Urinary bladder (tissue), 4 donors: ENCODE data around the gene RYR3. TPM values are rescaled to one million over a fixed set of nuclear protein-coding genes. Genes with fewer than 3 reads are reported as not detected.
"Not testable (repeated sequence)": the region's sequence is repeated elsewhere in the genome, so short reads cannot be mapped to it uniquely, and the experiment has no call there.

Experiments
- DNase-seq: peaks from one replicate; pipeline ENCODE4 v3.0.0-alpha.2; 2015; ENCODE audit errors: extremely low spot score
- H3K27ac ChIP-seq: one replicate; pipeline ENCODE4 v1.5.1; 2013; ENCODE audit warnings: low read depth, mild to moderate bottlenecking, moderate library complexity
- H3K36me3 ChIP-seq: one replicate; pipeline ENCODE4 v1.6.1; 2013; ENCODE audit warnings: mild to moderate bottlenecking, moderate library complexity; ENCODE audit not compliant: insufficient read depth
- H3K4me1 ChIP-seq: one replicate; pipeline ENCODE4 v1.6.1; 2013; ENCODE audit warnings: mild to moderate bottlenecking, moderate library complexity; ENCODE audit not compliant: insufficient read depth
- H3K4me3 ChIP-seq: one replicate; pipeline ENCODE4 v1.5.1; 2013; ENCODE audit warnings: low read depth, low read length
- WGBS: extraction: QIAGEN DNeasy Blood & Tissue Kit; methylation state at CpG from one replicate; pipeline ENCODE4 v1.1.7; 2013; 5-methylcytosine and 5-hydroxymethylcytosine counted together
- polyA plus RNA-seq: library from polyadenylated mRNA; stranded (reverse); fragments of 200-250 nt; gene quantifications from one replicate; pipeline ENCODE4 v1.2.3, GENCODE V29; 2013
- total RNA-seq: library from RNA; depleted of rRNA; stranded (reverse); fragments of >200 nt; gene quantifications from one replicate; pipeline ENCODE4 v1.2.3, GENCODE V29; 2014
- donor health status: healthy with polysubstance abuse.
- donor health status: healthy.

The RYR3 gene
- total and polyA plus RNA-seq, 2 donors: 5.1 to 10.5 TPM

GRCh38 chr15:33569036-33569435, 258.3 kb downstream of the RYR3 start:
- H3K36me3 ChIP-seq: no peaks in the 10 kb centered on the region
- H3K4me1 ChIP-seq: no peaks in the 10 kb centered on the region
- no peak overlapping the region for H3K4me3 ChIP-seq
- H3K27ac ChIP-seq: no peak overlapping the region
- 81% methylated on average over 1 of the region's 1 CpG for WGBS
- DNase-seq: no peak

DNA sequence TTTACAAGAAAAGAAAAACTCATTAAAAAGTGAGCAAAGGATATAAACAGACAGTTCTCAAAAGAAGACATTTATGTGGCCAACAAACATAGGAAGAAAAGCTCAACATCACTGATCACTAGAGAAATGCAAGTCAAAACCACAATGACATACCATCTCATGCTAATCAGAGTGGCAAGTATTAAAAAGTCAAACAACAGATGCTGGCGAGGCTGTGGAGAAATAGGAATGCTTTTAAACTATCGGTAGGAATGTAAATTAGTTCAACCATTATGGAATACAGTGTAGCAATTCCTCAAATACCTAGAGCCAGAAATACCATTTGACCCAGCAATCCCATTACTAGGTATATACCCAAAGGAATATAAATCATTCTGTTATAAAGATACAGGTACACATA, 267.1 kb downstream of the RYR3 start:
- not testable (repeated sequence) for H3K36me3 ChIP-seq, DNase-seq
- 44% methylated on average over 2 of the region's 2 CpGs for WGBS

GRCh38 chr15:33580526-33580925, 269.8 kb downstream of the RYR3 start:
- no peaks in the 10 kb centered on the region for H3K4me1 ChIP-seq
- WGBS: 77% methylated on average over 2 of the region's 2 CpGs
- no peak overlapping the region for H3K27ac ChIP-seq
- H3K4me3 ChIP-seq: no peak overlapping the region
- no peak for DNase-seq
- H3K36me3 ChIP-seq: no peaks in the 10 kb centered on the region

More for the DNA sequence above, 267.1 kb downstream of the RYR3 start:
- H3K4me3 ChIP-seq, H3K27ac ChIP-seq, H3K4me1 ChIP-seq: not testable (repeated sequence)

DNA sequence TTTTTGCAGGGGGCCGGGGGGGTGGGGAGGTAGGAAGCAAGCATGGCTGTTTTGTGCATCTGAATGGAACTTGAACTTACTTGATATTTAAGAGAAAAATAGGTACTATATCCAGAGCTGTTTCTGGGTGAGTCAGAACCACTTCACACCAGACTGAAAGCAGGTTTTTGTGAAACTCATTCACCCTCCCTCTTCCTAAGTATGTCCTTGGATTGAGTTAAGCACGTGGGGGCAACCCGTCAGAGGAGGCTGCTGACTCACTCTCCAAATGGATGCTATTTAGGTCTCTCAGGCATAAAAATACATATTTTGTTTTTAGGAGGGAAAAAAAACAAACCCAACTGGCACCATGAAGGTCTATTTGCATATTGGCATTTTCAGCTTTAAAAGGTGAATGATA, 270.3 kb downstream of the RYR3 start:
- no peaks in the 10 kb centered on the region for H3K4me1 ChIP-seq
- H3K4me3 ChIP-seq: no peak overlapping the region
- no peaks in the 10 kb centered on the region for H3K36me3 ChIP-seq
- WGBS: 47% methylated on average over 3 of the region's 3 CpGs
- no peak overlapping the region for H3K27ac ChIP-seq
- DNase-seq: no peak

DNA sequence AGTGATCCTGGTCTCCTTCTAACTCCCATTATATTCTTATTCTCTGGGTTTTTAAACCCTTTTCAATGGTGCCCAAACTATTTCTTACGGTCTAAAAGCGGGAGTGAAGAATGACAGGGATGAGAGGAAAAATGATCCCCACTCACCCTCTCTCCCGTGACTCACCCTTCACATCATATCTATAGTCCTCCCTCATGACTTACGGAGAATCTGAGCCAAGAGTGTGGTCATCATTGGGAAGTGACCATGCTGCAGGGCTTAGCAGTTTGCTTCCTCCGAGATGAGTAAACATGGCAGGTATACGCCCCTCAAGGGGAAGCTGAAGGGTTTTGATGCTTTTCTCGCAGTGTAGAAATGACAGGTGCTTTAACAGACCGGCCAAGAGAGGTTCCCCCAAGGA, 274.0 kb downstream of the RYR3 start:
- Histone ChIP-seq H3K36me3 (no peaks in the 10 kb centered on the region), H3K4me1 (no peaks in the 10 kb centered on the region), H3K27ac (no peak overlapping the region), H3K4me3 (no peak overlapping the region)
- 65% methylated on average over 8 of the region's 8 CpGs for WGBS
- no peak for DNase-seq

DNA sequence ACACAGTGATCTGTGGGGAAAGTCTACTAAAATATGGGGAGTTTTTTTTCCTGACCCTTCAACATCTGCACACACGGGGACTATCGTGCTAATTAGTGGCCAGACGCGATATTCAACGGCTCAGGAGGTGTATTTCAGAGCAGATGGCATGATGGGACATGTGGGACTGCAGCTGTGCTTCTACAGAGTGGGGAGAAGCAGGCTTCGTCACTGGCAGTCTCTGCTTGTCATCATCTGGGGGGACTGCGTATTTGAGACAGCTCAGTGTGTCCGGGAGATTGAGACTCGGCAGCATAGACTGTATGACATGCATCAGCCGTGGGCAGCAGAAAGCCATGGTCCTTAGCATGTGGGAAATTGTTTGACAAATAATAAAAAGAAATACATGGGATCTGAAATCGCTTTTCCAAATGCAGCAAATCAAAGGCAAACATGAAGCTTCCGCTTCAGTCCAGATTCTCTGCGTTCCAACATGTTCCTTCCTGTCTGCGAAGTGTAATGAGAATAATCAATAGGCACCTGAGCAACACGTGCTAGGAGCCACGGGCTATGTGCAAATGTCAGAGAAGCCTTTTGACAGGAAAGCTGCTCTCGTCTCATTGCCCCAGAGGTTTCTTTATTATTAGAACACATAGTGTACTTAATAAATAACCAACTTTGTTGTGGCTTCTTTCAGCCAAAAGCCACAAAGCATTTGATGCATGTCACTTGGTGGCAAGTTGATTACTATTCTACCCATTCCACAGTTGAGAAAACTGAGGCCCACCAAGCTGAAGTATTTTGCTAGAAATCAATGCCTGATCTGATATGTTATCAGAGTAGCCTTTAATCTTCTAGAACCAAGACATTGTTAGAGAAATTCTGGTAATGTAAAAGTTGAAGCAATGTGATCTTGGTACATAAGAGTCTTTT, 276.3 kb downstream of the RYR3 start:
- H3K4me1 ChIP-seq: no peaks in the 10 kb centered on the region
- H3K4me3 ChIP-seq: no peak overlapping the region
- no peak for DNase-seq
- H3K27ac ChIP-seq: no peak overlapping the region
- H3K36me3 ChIP-seq: no peaks in the 10 kb centered on the region
- 83% methylated on average over 17 of the region's 17 CpGs for WGBS

DNA sequence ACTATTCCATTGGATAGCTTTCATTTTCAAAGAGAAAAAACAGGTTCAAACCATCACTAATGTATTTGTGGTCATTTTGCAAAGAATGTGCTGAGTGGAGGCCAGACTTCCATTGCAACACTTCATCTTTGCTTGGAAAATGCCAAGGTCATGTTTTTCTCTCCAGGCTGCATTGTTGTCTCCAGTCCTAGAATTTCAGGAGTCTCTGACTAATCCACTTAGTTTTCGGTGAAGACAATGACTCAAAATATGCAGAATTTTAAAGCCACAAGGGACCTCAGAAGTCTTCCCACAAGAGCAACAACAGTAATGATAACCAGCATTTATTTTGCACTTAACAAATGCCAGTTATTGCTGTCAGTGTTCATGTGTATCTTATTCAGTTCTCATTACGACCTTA, 277.0 kb downstream of the RYR3 start:
- Histone ChIP-seq H3K4me3 (no peak overlapping the region), H3K4me1 (no peaks in the 10 kb centered on the region), H3K36me3 (no peaks in the 10 kb centered on the region), H3K27ac (no peak overlapping the region)
- 63% methylated on average over 2 of the region's 2 CpGs for WGBS
- no peak for DNase-seq

- no peak overlapping the region for H3K27ac ChIP-seq
- no peak overlapping the region for H3K4me3 ChIP-seq
- no peaks in the 10 kb centered on the region for H3K36me3 ChIP-seq
- 87% methylated on average over 5 of the region's 5 CpGs for WGBS
- no peak for DNase-seq
- no peaks in the 10 kb centered on the region for H3K4me1 ChIP-seq
Observed at GRCh38 chr15:33592864-33593263, 282.1 kb downstream of the RYR3 start.

DNA sequence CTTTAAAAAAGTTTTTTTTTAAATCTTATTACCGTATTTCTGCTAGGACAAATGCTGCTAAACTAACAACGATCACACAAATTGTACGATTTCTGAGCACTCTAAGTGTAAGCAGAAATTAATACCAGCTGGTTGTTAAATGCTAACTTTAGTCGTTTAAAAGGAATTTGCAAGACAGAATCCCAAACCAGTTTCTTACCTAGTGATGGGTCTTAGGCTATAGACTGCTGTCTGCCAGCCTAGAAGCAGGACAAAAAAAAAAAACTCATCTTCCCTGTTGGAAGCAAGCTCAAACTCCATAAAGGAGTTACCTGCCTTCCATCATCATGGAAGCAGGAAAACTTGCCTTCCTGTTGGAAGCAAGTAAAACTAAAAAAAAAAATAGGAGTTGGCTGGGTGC, 287.6 kb downstream of the RYR3 start:
- H3K4me1 ChIP-seq, H3K27ac ChIP-seq, DNase-seq, H3K4me3 ChIP-seq, H3K36me3 ChIP-seq: not testable (repeated sequence)
- 54% methylated on average over 4 of the region's 4 CpGs for WGBS

GRCh38 chr15:33600212-33600611, 289.4 kb downstream of the RYR3 start:
- Histone ChIP-seq H3K4me3 (no peak overlapping the region), H3K36me3 (no peaks in the 10 kb centered on the region), H3K4me1 (no peaks in the 10 kb centered on the region), H3K27ac (no peak overlapping the region)
- no peak for DNase-seq
- 64% methylated on average over 7 of the region's 7 CpGs for WGBS

- H3K4me1 ChIP-seq: no peaks in the 10 kb centered on the region
- WGBS: 84% methylated on average over 4 of the region's 4 CpGs
- no peak overlapping the region for H3K4me3 ChIP-seq
- no peaks in the 10 kb centered on the region for H3K36me3 ChIP-seq
- DNase-seq: no peak
- H3K27ac ChIP-seq: no peak overlapping the region
Observed at GRCh38 chr15:33601461-33601860, 290.7 kb downstream of the RYR3 start.

- Histone ChIP-seq H3K36me3 (no peaks in the 10 kb centered on the region), H3K4me1 (no peaks in the 10 kb centered on the region)
Observed at GRCh38 chr15:33608714-33609113, 297.9 kb downstream of the RYR3 start.

GRCh38 chr15:33612721-33613304, 302.0 kb downstream of the RYR3 start:
- no peak overlapping the region for H3K4me3 ChIP-seq
- 80% methylated on average over 10 of the region's 10 CpGs for WGBS

More at GRCh38 chr15:33608714-33609113, 297.9 kb downstream of the RYR3 start:
- no peak for DNase-seq
- 55% methylated on average over 7 of the region's 7 CpGs for WGBS
- Histone ChIP-seq H3K27ac (no peak overlapping the region), H3K4me3 (no peak overlapping the region)

DNA sequence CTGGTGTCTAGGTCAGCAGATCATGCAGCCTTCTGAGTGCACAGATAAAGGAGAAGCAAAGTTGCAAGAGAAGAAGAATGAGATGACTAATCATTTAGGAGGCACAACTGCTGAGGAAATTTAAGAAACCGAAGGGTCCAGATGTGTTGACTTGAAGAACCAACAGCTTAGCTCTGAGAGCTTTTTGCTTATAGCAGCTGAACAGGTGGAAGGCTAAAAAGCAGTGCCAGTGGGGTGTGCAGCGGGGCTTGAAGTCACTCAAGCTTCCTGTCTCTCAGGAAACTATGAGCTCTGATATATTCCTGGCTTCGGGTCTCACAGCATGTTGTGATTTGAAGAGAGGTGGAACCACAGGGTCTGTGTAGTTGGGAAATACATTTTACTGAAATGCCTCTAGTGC, 305.7 kb downstream of the RYR3 start:
- 75% methylated on average over 3 of the region's 3 CpGs for WGBS
- DNase-seq: no peak
- H3K4me3 ChIP-seq: no peak overlapping the region
- H3K27ac ChIP-seq: no peak overlapping the region
- no peaks in the 10 kb centered on the region for H3K36me3 ChIP-seq
- no peaks in the 10 kb centered on the region for H3K4me1 ChIP-seq

More at GRCh38 chr15:33612721-33613304, 302.0 kb downstream of the RYR3 start:
- Histone ChIP-seq H3K36me3 (no peaks in the 10 kb centered on the region), H3K4me1 (no peaks in the 10 kb centered on the region), H3K27ac (no peak overlapping the region)
- DNase-seq: no peak
